Peyer's patch (tissue), 4 donors: ENCODE measurements around the gene REEP6. TPM values are rescaled to one million over a fixed set of nuclear protein-coding genes. Genes with fewer than 3 reads are reported as not detected.

Experiments
- DNase-seq, 3 donors: peaks; one replicate each; pipeline ENCODE4 v3.0.0-alpha.2; 2017 to 2019
- H3K27ac ChIP-seq, 4 donors: fragments of 200-600 bp; sonication (generic); one replicate each; pipeline ENCODE4 v1.5.1; 2016 to 2019
- H3K27me3 ChIP-seq, 2 donors: fragments of 200-600 bp; sonication (generic); one replicate each; pipeline ENCODE4 v1.5.1; 2019
- H3K36me3 ChIP-seq, 3 donors: fragments of 200-600 bp; sonication (generic); one replicate each; pipeline ENCODE4 v1.5.1; 2016 to 2019
- H3K4me1 ChIP-seq, 4 donors: fragments of 200-600 bp; sonication (generic); one replicate each; pipeline ENCODE4 v1.5.1; 2016 to 2019
- H3K4me3 ChIP-seq, 4 donors: fragments of 200-600 bp; sonication (generic); 1 replicate in 3 of 4; 2 replicates in 1 of 4; pipeline ENCODE4 v1.5.1; 2016 to 2019; ENCODE audit warnings: mild to moderate bottlenecking in 1 of 4
- H3K9me3 ChIP-seq, 4 donors: fragments of 200-600 bp; sonication (generic); one replicate each; pipeline ENCODE4 v1.5.1; 2016 to 2019; ENCODE audit warnings: mild to moderate bottlenecking in 1 of 4
- POLR2A ChIP-seq, 2 donors: fragments of 450-650 bp; IDR thresholded peaks; one replicate each; pipeline ENCODE4 v1.5.1; 2017; ENCODE audit warnings: antibody characterized with exemption in 2 of 2, mild to moderate bottlenecking in 2 of 2, moderate library complexity in 2 of 2
- total RNA-seq, 4 donors: library from RNA; depleted of rRNA; stranded (reverse); fragments of >200 nt; gene quantifications; one replicate each; pipeline ENCODE4 v1.1.0, GENCODE V29; 2016
- TF ChIP-seq, protein P1 (sequence below), 6 experiments: fragments of 450-650 bp in 4 of 6; fragments of 200-600 bp in 2 of 6; sonication (generic) in 1 of 6; IDR thresholded peaks; one replicate each; pipeline ENCODE4 v1.5.1; 2017 to 2019; ENCODE audit warnings: antibody characterized with exemption in 6 of 6, mild to moderate bottlenecking in 3 of 6, moderate library complexity in 1 of 6

The REEP6 gene
- total RNA-seq, 4 donors from 2014 or later: 7.4 to 167 (median 162) TPM

DNA sequence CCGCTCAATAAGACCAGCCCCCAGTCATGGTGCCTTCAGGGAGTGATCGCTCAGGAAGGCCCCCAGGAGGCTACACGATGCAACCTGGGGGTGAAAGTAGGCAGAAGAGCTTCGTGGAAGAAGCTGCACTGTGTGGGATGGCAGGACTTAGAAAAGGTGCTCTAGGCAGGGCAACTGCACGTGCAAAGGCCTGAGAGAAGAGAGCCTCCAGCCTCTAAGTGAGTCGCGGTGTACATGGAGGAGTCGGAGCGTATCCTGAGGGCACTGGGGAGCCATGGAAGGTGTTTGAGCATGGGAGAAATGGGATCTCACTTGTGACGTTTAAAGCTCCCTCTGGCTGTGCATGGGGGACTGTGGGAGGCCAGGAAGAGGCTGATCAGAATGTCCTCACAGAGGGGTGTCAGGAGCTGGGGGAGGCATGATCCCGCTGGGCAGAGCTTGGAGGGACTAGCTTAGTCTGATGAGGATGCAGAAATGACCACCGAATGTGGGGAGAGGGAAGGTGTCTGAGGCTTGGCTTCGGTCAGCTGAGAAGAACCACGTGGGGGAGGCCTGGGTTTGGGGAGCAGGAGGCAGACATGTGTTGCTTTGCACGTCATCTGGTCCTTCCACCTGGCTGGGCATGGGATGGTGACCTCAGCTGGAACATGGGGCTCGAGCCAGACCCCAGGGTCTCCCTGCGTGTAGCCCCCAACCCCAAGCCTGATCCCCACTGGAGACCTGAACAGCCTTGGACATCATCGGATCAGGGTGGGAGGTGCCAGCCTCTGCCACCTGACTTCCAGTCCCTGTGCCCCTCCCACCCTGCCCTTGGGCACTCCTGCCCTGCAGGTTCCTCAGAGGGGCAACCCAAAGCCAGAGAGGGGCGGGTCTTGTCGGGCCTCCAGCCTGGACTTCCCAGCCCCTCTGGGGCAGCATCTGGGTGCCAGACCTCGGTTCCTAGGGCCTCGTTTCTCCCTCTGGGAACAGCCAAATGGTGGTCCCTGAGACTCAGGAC, 39.9 kb upstream of the REEP6 start:
- H3K27me3 ChIP-seq: peaks cover 3 to 79% of the 10 kb centered on the region in 2 donors
- DNase-seq: no peak
- no peak overlapping the region for H3K27ac ChIP-seq
- H3K4me3 ChIP-seq: no peak overlapping the region
- TF ChIP-seq, protein P1, sequence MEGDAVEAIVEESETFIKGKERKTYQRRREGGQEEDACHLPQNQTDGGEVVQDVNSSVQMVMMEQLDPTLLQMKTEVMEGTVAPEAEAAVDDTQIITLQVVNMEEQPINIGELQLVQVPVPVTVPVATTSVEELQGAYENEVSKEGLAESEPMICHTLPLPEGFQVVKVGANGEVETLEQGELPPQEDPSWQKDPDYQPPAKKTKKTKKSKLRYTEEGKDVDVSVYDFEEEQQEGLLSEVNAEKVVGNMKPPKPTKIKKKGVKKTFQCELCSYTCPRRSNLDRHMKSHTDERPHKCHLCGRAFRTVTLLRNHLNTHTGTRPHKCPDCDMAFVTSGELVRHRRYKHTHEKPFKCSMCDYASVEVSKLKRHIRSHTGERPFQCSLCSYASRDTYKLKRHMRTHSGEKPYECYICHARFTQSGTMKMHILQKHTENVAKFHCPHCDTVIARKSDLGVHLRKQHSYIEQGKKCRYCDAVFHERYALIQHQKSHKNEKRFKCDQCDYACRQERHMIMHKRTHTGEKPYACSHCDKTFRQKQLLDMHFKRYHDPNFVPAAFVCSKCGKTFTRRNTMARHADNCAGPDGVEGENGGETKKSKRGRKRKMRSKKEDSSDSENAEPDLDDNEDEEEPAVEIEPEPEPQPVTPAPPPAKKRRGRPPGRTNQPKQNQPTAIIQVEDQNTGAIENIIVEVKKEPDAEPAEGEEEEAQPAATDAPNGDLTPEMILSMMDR (IDR thresholded peaks at IDR 0.05): no peak
- no peak for TF ChIP-seq POLR2A (IDR thresholded peaks at IDR 0.05)
- no peaks in the 10 kb centered on the region for H3K36me3 ChIP-seq
- peaks cover 0 to 28% (median 19%) of the 10 kb centered on the region in 4 donors for H3K4me1 ChIP-seq
- H3K9me3 ChIP-seq: peaks cover 0 to 6% (median 0%) of the 10 kb centered on the region in 4 donors

DNA sequence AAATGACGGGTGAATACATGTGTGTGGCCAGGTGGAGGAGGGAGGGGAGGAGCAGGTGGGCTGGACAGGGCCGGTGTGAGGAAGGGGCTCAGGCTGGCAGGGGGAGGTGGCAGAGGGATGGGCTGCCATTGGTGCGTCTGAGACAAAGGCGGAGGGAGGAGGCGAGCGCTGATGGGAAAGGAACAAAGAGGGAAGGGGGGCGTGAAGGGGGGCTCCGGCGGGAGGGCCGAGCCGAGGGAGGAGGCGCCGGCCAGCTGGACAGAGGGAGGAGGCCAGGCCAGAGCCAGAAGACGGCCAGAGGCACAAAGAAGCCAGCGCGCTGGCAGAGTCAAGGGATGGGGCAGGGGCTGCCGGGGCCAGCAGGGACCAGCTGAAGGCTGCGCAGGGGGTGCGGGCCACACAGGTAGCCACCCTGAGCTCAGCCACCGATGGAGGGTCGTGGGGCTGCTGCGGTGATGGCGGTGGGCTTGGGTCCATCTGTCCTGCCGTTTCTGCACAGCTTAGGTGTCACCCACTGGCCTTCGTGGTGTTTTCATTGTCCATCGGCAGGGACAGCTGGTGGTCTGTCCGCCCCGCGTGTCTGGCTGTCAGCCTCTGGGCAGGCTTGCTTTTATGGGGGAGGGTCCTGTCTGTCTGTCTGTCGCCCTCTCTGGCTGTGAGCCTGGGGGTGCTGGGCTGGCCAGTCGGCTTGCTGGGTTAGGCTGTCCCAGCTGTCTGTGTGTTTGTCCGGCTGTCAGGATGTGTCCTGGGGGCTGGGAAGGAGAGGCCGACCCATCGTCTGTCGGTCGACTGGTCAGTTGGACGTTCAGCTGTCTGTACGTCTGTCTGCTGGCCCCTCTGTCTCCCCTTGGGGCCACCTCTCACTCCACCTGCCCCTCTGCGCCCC, 38.8 kb upstream of the REEP6 start:
- H3K36me3 ChIP-seq: no peaks in the 10 kb centered on the region
- DNase-seq: no peak
- H3K4me1 ChIP-seq: peaks cover 0 to 23% (median 13%) of the 10 kb centered on the region in 4 donors
- no peak overlapping the region for H3K27ac ChIP-seq
- H3K9me3 ChIP-seq: peaks cover 0 to 6% (median 0%) of the 10 kb centered on the region in 4 donors
- H3K4me3 ChIP-seq: no peak overlapping the region
- H3K27me3 ChIP-seq: peaks cover 0 to 79% of the 10 kb centered on the region in 2 donors
- TF ChIP-seq POLR2A (IDR thresholded peaks at IDR 0.05): no peak
- TF ChIP-seq, protein P1 (IDR thresholded peaks at IDR 0.05): no peak

DNA sequence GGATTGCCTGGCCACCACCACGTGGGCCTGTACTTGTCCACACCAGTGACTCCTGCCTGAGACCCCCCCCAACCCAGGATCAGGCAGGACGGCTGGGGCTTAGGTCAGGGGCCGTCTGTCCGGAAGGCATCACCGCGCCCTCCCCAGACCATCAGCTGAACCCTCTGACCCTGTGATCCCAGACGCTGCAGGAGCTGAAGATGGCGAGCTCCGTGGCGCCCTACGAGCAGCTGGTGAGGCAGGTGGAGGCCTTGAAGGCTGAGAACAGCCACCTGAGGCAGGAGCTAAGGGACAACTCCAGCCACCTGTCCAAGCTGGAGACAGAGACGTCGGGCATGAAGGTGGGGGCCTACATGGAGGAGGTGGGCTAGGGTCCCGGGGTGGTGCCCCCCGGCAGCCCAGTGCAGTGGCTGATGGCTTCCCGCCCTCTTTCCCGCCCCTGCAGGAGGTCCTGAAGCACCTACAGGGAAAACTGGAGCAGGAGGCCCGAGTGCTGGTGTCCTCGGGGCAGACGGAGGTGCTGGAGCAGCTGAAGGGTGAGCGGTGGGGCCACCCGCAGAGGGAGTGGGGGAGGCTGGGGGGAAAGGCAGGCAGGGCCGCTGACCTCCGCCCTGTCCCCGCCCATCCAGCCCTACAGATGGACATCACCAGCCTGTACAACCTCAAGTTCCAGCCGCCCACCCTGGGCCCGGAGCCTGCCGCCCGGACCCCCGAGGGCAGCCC, 38.0 kb upstream of the REEP6 start:
- no peaks in the 10 kb centered on the region for H3K36me3 ChIP-seq
- no peak for TF ChIP-seq POLR2A (IDR thresholded peaks at IDR 0.05)
- TF ChIP-seq, protein P1 (IDR thresholded peaks at IDR 0.05): no peak
- H3K4me1 ChIP-seq: peaks cover 0 to 23% (median 13%) of the 10 kb centered on the region in 4 donors
- DNase-seq: no peak
- peaks cover 0 to 6% (median 0%) of the 10 kb centered on the region in 4 donors for H3K9me3 ChIP-seq
- no peak overlapping the region for H3K27ac ChIP-seq
- peaks cover 0 to 75% of the 10 kb centered on the region in 2 donors for H3K27me3 ChIP-seq
- no peak overlapping the region for H3K4me3 ChIP-seq

DNA sequence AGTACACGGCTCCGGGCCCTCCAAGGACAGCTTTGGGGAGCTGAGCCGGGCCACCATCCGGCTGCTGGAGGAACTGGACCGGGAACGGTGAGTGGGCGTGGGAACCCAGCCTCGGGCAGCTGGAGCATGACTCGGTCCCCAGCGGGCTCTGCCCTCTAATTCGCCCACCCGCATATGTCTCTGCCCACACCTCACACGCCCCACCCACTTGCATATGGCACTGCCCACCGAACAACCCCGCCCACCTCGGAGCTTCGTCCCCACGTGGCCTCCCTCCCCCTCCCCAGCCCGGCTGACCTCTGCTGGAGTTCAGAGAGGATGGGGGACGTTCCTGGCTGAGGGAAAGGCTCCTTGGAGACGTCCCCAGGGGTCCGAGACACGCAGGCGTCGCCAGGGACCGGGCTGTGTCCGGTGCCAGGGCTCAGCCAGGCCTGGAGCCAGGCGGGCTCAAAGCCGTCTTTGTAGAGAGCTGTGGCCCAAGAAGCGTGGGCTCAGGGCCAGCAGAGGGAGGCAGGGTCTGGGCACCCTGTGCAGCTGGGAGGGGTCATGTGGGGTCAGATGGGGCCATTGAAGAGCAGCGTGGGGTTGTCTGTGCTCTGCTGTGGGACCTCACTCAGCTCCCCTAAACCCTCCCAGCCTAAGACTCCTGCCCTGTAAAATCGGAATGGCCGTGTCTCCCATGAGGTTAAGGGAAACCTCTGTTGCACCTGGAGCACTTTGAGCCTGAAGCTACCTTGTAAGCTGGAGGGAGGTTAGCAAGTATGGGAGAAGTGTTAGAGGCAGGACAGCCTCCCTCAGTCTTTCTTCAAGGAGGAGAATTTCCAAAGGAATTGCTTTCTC, 37.2 kb upstream of the REEP6 start:
- DNase-seq: no peak
- H3K27me3 ChIP-seq: peaks cover 0 to 73% of the 10 kb centered on the region in 2 donors
- H3K36me3 ChIP-seq: no peaks in the 10 kb centered on the region
- H3K27ac ChIP-seq: no peak overlapping the region
- TF ChIP-seq, protein P1 (IDR thresholded peaks at IDR 0.05): no peak
- TF ChIP-seq POLR2A (IDR thresholded peaks at IDR 0.05): no peak
- H3K9me3 ChIP-seq: peaks cover 0 to 6% (median 0%) of the 10 kb centered on the region in 4 donors
- H3K4me3 ChIP-seq: no peak overlapping the region
- peaks cover 0 to 23% (median 13%) of the 10 kb centered on the region in 4 donors for H3K4me1 ChIP-seq
